ENCODE results near the gene ADARB2. TPM values are rescaled to one million over a fixed set of nuclear protein-coding genes. Genes with fewer than 3 reads are reported as not detected.
"Not testable (repeated sequence)": the region's sequence is repeated elsewhere in the genome, so short reads cannot be mapped to it uniquely, and the experiment has no call there.

The ADARB2 gene
- polyA plus RNA-seq, 3 donors = not detected

DNA sequence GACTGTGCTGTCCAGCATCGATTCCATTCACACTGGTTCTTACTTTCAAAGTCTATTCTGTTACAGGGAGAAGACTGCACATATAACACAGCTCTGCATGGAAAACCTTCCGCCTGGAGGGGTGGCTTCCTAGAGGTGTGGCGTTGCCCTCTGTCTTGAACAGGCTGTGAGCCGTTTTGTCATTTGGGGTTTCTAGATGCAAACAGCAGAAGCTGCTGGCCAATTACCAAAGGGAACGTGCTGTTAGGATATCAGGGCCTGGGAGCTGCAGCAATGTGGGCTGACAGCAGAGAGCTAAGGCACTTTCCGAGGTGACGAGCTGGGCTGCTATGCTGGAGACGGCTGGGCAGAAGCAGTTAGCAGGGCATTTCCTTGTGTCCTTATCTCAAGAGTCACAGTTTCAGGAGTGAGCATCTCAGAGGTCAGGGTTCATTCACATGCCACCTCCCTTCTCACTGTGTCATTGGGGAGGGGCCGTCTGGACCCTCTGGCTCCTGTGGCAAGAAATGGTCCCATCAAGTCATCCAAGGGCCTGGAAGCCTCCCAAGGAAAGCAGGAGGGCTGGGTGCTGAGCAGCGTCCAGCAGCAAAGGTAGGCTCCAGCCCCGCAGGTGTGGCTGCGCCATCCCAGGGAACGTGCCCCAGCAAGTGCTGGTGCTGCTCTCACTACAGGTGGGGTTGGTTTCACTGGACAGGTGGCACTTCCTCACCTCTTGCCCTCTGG is 574.7 kb downstream of the ADARB2 start:
- Histone ChIP-seq H3K9ac (ENCODE audit: insufficient read depth, low read length, poor library complexity, severe bottlenecking) (no peak overlapping the region), H3K27ac (ENCODE audit: low read depth in 1 of 2, low read length in 2 of 2) (no peak overlapping the region), H3K27me3 (ENCODE audit: control insufficient read depth in 2 of 2, insufficient read depth in 2 of 2, low read length in 2 of 2) (no peaks in the 10 kb centered on the region), H3K36me3 (replicated peaks in 1 of 2; ENCODE audit: control insufficient read depth in 1 of 2, insufficient read depth in 2 of 2, low read length in 2 of 2) (no peaks in the 10 kb centered on the region), H4K20me1 (ENCODE audit: insufficient read depth, low read length) (no peaks in the 10 kb centered on the region), H3K4me1 (ENCODE audit: control insufficient read depth in 1 of 2, insufficient read depth in 2 of 2, low read length in 2 of 2) (no peaks in the 10 kb centered on the region), H3K79me2 (ENCODE audit: insufficient read depth, low read length) (no peaks in the 10 kb centered on the region), H2AFZ (ENCODE audit: insufficient read depth, low read depth, low read length, poor library complexity, severe bottlenecking) (no peak overlapping the region), H3K4me2 (replicated peaks; ENCODE audit: extremely low read depth, low read length, poor library complexity, severe bottlenecking) (no peak overlapping the region), H3K9me3 (replicated peaks in 1 of 2; ENCODE audit: control insufficient read depth in 1 of 2, insufficient read depth in 1 of 2, low read length in 2 of 2) (no peaks in the 10 kb centered on the region), H3K4me3 (replicated peaks in 1 of 3; ENCODE audit: low read depth in 2 of 3, low read length in 3 of 3) (no peak overlapping the region)
- Mint-ChIP-seq H3K27ac (no peak overlapping the region), H3K27me3 (ENCODE audit: low read depth in 3 of 3) (peaks cover 0 to 6% (median 3%) of the 10 kb centered on the region in 3 donors), H3K9me3 (no peaks in the 10 kb centered on the region), H3K36me3 (no peaks in the 10 kb centered on the region), H3K4me3 (no peak overlapping the region), H3K4me1 (no peaks in the 10 kb centered on the region)
- WGBS (ENCODE audit: insufficient coverage) = 90% methylated on average over 11 of the region's 13 CpGs
- no peak for TF ChIP-seq CTCF (IDR thresholded peaks at IDR 0.05)
- intact Hi-C loops (cut with micrococcal nuclease) = no loop called here
- no peak for DNase-seq

- not testable (repeated sequence) for H3K4me2 ChIP-seq (replicated peaks; ENCODE audit: extremely low read depth, low read length, poor library complexity, severe bottlenecking); H3K9me3 Mint-ChIP-seq
- WGBS (ENCODE audit: insufficient coverage) = 86% methylated on average over 1 of the region's 5 CpGs
Measured at GRCh38 chr10:1161315-1161673, 576.0 kb downstream of the ADARB2 start.

More at GRCh38 chr10:1161315-1161673, 576.0 kb downstream of the ADARB2 start:
- H3K4me1 Mint-ChIP-seq; H2AFZ ChIP-seq (ENCODE audit: insufficient read depth, low read depth, low read length, poor library complexity, severe bottlenecking); H3K4me3 Mint-ChIP-seq; H3K9me3 ChIP-seq (replicated peaks in 1 of 2; ENCODE audit: control insufficient read depth in 1 of 2, insufficient read depth in 1 of 2, low read length in 2 of 2); H4K20me1 ChIP-seq (ENCODE audit: insufficient read depth, low read length); H3K9ac ChIP-seq (ENCODE audit: insufficient read depth, low read length, poor library complexity, severe bottlenecking); H3K27me3 Mint-ChIP-seq (ENCODE audit: low read depth in 3 of 3); H3K27ac Mint-ChIP-seq; H3K36me3 ChIP-seq (replicated peaks in 1 of 2; ENCODE audit: control insufficient read depth in 1 of 2, insufficient read depth in 2 of 2, low read length in 2 of 2); DNase-seq; H3K27ac ChIP-seq (ENCODE audit: low read depth in 1 of 2, low read length in 2 of 2); H3K79me2 ChIP-seq (ENCODE audit: insufficient read depth, low read length); H3K27me3 ChIP-seq (ENCODE audit: control insufficient read depth in 2 of 2, insufficient read depth in 2 of 2, low read length in 2 of 2); H3K4me3 ChIP-seq (replicated peaks in 1 of 3; ENCODE audit: low read depth in 2 of 3, low read length in 3 of 3); intact Hi-C loops (cut with micrococcal nuclease); H3K4me1 ChIP-seq (ENCODE audit: control insufficient read depth in 1 of 2, insufficient read depth in 2 of 2, low read length in 2 of 2); H3K36me3 Mint-ChIP-seq: not testable (repeated sequence)
